Lung (tissue), 12 donors: ENCODE results near the gene GPX7. TPM values are rescaled to one million over a fixed set of nuclear protein-coding genes. Genes with fewer than 3 reads are reported as not detected.
"Not testable (repeated sequence)": the region's sequence is repeated elsewhere in the genome, so short reads cannot be mapped to it uniquely, and the experiment has no call there.

Experiments used
- ATAC-seq: fragments of 200-7000 bp; cut with Tn5 transposase; one replicate; pipeline ENCODE4 v1.9.1; 2020; ENCODE audit warnings: moderate number of reproducible peaks; ENCODE audit not compliant: insufficient read depth, low FRiP score
- DNase-seq, 3 donors: peaks; one replicate each; pipeline ENCODE4 v3.0.0-alpha.2; 2013 to 2017
- H3K27ac ChIP-seq, 2 donors: one replicate each; pipeline ENCODE4 v1.5.1; 2013; ENCODE audit warnings: mild to moderate bottlenecking in 2 of 2, moderate library complexity in 2 of 2, control low read depth in 1 of 2, inconsistent platforms in 1 of 2, low read depth in 1 of 2, low read length in 1 of 2
- H3K27me3 ChIP-seq, 3 donors: one replicate each; pipeline ENCODE4 v1.5.1; 2013; ENCODE audit warnings: low read length in 2 of 3; ENCODE audit not compliant: control insufficient read depth in 3 of 3, insufficient read depth in 3 of 3
- H3K36me3 ChIP-seq, 4 donors: one replicate each; pipeline ENCODE4 v1.5.1; 2013; ENCODE audit warnings: low read length in 4 of 4, mild to moderate bottlenecking in 1 of 4, moderate library complexity in 1 of 4; ENCODE audit not compliant: control insufficient read depth in 4 of 4, insufficient read depth in 4 of 4
- H3K4me1 ChIP-seq, 5 donors: one replicate each; pipeline ENCODE4 v1.5.1; 2013; ENCODE audit warnings: low read length in 5 of 5, mild to moderate bottlenecking in 2 of 5, moderate library complexity in 1 of 5; ENCODE audit not compliant: control insufficient read depth in 5 of 5, insufficient read depth in 5 of 5
- H3K4me3 ChIP-seq: one replicate; pipeline ENCODE4 v1.5.1; 2013; ENCODE audit warnings: mild to moderate bottlenecking, control low read depth, moderate library complexity
- H3K9ac ChIP-seq, 2 donors: one replicate each; pipeline ENCODE4 v1.5.1; 2013; ENCODE audit warnings: low read length in 2 of 2, control low read depth in 1 of 2; ENCODE audit not compliant: insufficient read depth in 1 of 2
- H3K9me3 ChIP-seq, 4 donors: one replicate each; pipeline ENCODE4 v1.5.1; 2013; ENCODE audit warnings: low read length in 3 of 4, mild to moderate bottlenecking in 1 of 4, moderate library complexity in 1 of 4; ENCODE audit not compliant: control insufficient read depth in 4 of 4, insufficient read depth in 3 of 4
- WGBS, 2 donors: extraction: QIAGEN DNeasy Blood & Tissue Kit; methylation state at CpG; one replicate each; pipeline ENCODE4 v1.1.7; 2013; 5-methylcytosine and 5-hydroxymethylcytosine counted together
- polyA plus RNA-seq, 2 donors: library from polyadenylated mRNA; stranded (reverse); fragments of 200-250 nt; gene quantifications; one replicate each; pipeline ENCODE4 v1.2.1, GENCODE V29; 2013
- total RNA-seq, 2 donors: library from RNA; depleted of rRNA in 1 of 2; stranded (reverse); fragments of >200 nt in 1 of 2; gene quantifications; one replicate each; pipeline ENCODE4 v1.2.1, GENCODE V29; 2014 to 2021
- TF ChIP-seq, protein P1 (sequence below): IDR thresholded peaks from 2 replicates; pipeline ENCODE4 v1.5.1; 2012; ENCODE audit warnings: mild to moderate bottlenecking; ENCODE audit errors: control extremely low read depth, extremely low read depth
- donor health status: control.
- donor health status: control.
- donor health status: Bipolar disorder and iron deficiency.
- donor health status: healthy.
- donor health status: DM: yes; HTN: yes; CAD: no.

GPX7 gene
- total and polyA plus RNA-seq, 4 donors = 7.3 to 61.4 (median 12.1) TPM

DNA sequence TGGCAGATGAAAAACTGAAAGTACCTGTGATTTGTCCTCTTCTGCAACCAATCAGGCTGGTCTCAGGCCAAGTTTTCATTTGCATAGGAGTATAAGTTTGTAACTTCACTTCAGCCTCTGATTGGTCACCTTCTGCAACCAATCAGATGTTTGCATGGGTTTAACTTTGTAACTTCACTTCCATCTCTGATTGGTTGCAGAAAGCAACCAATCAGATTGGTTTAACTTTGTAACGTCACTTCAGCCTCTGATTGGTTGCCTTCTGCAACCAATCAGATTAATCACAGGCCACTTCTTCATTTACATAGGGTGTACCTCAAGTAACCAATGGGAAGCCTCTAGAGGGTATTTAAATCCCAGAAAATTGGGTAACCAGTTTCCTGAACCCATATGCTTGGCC is 30.4 kb upstream of the GPX7 start:
- TF ChIP-seq, protein P1, sequence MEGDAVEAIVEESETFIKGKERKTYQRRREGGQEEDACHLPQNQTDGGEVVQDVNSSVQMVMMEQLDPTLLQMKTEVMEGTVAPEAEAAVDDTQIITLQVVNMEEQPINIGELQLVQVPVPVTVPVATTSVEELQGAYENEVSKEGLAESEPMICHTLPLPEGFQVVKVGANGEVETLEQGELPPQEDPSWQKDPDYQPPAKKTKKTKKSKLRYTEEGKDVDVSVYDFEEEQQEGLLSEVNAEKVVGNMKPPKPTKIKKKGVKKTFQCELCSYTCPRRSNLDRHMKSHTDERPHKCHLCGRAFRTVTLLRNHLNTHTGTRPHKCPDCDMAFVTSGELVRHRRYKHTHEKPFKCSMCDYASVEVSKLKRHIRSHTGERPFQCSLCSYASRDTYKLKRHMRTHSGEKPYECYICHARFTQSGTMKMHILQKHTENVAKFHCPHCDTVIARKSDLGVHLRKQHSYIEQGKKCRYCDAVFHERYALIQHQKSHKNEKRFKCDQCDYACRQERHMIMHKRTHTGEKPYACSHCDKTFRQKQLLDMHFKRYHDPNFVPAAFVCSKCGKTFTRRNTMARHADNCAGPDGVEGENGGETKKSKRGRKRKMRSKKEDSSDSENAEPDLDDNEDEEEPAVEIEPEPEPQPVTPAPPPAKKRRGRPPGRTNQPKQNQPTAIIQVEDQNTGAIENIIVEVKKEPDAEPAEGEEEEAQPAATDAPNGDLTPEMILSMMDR = no peak
- Histone ChIP-seq H3K9ac (no peak overlapping the region), H3K9me3 (no peaks in the 10 kb centered on the region), H3K36me3 (no peaks in the 10 kb centered on the region), H3K27ac (no peak overlapping the region), H3K27me3 (no peaks in the 10 kb centered on the region), H3K4me3 (no peak overlapping the region), H3K4me1 (peaks cover 0 to 17% (median 3%) of the 10 kb centered on the region in 5 donors)
- 62 to 72% methylated on average over 1 of the region's 1 CpG for WGBS, 2 donors
- ATAC-seq (no peak), DNase-seq (peak in 1 of 3 donors; percentile 33)

DNA sequence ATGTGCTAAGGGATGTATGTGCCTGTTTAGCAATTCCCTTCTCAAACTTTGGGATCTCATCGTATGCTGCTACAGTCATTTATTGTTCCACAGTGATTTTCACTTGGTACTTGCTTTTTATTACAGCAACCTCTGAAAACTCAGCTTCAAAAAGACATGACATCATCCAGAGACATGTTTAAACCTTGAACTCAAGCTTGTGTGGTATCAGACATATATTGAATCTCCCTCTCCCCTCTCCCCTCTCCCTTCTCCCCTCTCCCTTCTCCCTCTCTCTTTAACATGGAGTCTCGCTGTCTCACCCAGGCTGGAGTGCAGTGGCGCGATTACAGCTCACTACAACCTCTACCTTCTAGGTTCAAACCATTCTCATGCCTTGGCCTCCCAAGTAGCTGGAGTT is 29.8 kb upstream of the GPX7 start:
- WGBS, 2 donors = 96 to 97% methylated on average over 4 of the region's 4 CpGs
- Histone ChIP-seq H3K4me1 (peaks cover 0 to 15% (median 3%) of the 10 kb centered on the region in 5 donors), H3K36me3 (no peaks in the 10 kb centered on the region), H3K27me3 (no peaks in the 10 kb centered on the region), H3K9ac (peak overlapping the region in 1 of 2 donors; percentile 26), H3K9me3 (no peaks in the 10 kb centered on the region), H3K27ac (no peak overlapping the region), H3K4me3 (no peak overlapping the region)
- DNase-seq = no peak
- ATAC-seq = no peak
- TF ChIP-seq, protein P1 = no peak

DNA sequence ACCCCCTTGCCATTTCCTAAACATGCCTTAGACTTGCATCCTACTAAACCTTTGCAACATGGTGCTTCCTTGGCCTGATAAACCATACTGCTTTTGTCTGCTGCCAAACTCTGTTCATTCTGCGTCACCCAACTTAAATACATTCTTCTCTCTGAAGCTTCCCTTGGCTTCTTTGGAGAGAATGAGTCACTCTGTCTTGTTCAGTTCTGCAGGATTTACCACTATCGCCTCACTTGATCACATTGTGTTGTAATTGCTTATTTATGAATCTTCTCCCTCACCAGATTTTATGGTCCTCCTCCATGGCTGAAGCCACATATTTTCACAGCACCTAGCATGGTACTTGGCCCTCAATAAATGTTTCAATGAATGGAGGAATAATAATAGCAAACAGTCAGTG is 27.6 kb upstream of the GPX7 start:
- H3K27ac ChIP-seq = no peak overlapping the region
- no peaks in the 10 kb centered on the region for H3K27me3 ChIP-seq
- H3K4me1 ChIP-seq = peaks cover 0 to 4% (median 2%) of the 10 kb centered on the region in 5 donors
- no peak overlapping the region for H3K4me3 ChIP-seq
- peak; percentile 41 for ATAC-seq
- WGBS, 2 donors = 77 to 91% methylated on average over 2 of the region's 2 CpGs
- TF ChIP-seq, protein P1 = no peak
- no peak for DNase-seq
- H3K36me3 ChIP-seq = no peaks in the 10 kb centered on the region
- peaks cover 0 to 3% (median 0%) of the 10 kb centered on the region in 4 donors for H3K9me3 ChIP-seq
- no peak overlapping the region for H3K9ac ChIP-seq

DNA sequence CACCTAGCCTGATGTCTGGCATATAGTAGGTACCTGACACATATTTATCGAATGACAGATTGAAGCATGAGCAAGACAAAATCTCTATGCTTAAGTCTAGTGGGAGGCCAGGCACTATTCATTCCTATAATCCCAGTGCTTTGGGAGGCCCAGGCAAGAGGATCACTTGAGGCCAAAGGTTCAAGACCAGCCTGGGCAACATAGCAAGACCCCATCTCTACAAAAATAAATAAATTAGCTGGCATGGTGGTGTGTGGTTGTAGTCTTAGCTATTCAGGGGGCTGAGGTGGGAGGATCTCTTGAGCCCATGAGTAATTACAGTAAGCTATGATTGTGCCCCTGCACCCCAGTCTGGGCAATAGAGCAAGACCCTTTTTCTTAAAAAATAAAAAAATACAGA is 26.1 kb upstream of the GPX7 start:
- no peak for DNase-seq
- Histone ChIP-seq H3K9ac (no peak overlapping the region), H3K9me3 (peaks cover 0 to 3% (median 0%) of the 10 kb centered on the region in 4 donors), H3K4me3 (no peak overlapping the region), H3K27ac (no peak overlapping the region), H3K27me3 (no peaks in the 10 kb centered on the region), H3K4me1 (peaks cover 0 to 3% (median 0%) of the 10 kb centered on the region in 5 donors), H3K36me3 (no peaks in the 10 kb centered on the region)
- no peak for ATAC-seq
- 95 to 100% methylated on average over 1 of the region's 1 CpG for WGBS, 2 donors
- TF ChIP-seq, protein P1 = no peak

DNA sequence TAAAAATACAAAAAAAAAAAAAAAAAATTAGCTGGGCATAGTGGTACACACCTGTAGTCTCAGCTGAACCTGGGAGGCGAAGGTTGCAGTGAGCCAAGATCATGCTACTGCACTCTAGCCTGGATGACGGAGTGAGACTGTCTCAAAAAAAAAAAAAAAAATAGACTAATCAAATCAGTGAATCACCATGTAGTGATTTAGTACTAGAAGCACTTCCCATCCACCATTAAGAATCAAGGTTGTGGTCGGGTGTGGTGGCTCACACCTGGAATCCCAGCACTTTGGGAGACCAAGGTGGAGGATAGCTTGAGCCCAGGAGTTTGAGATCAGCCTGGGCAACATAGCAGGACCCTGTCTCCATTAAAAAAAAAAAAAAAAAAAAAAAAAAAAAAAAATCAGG is 24.1 kb upstream of the GPX7 start:
- ATAC-seq, DNase-seq, H3K27me3 ChIP-seq, H3K27ac ChIP-seq, H3K36me3 ChIP-seq, H3K9me3 ChIP-seq, H3K9ac ChIP-seq, H3K4me3 ChIP-seq, H3K4me1 ChIP-seq: not testable (repeated sequence)
- 91 to 97% methylated on average over 3 of the region's 3 CpGs for WGBS, 2 donors
